Globus pallidus (tissue), 1 donor: ENCODE results near the gene CDC42EP2.

Experiments used
- DNase-seq: peaks from one replicate; pipeline ENCODE4 v3.0.0-alpha.2; 2015; ENCODE audit warnings: low spot score

CDC42EP2 gene

GRCh38 chr11:65314501-65315203 lies at the start of gene CDC42EP2:
TSS of gene CDC42EP2 (plus strand) at chr11:65314866. CDS start at chr11:65320899, 6,033 bp downstream.
- peak; percentile 91 for DNase-seq

GRCh38 chr11:65266210-65266609 lies 48.5 kb upstream of the CDC42EP2 start:
- no peak for DNase-seq

- peak; percentile 88 for DNase-seq
These were observed 39.7 kb upstream of the CDC42EP2 start for GRCh38 chr11:65274735-65275682.

GRCh38 chr11:65275906-65276305 lies 38.8 kb upstream of the CDC42EP2 start:
- DNase-seq = no peak

- no peak for DNase-seq
These were observed 36.9 kb upstream of the CDC42EP2 start for GRCh38 chr11:65277631-65278277.

GRCh38 chr11:65278356-65278755 lies 36.3 kb upstream of the CDC42EP2 start:
- no peak for DNase-seq

GRCh38 chr11:65279279-65279678 lies 35.4 kb upstream of the CDC42EP2 start:
- no peak for DNase-seq

GRCh38 chr11:65279741-65280440 lies 34.8 kb upstream of the CDC42EP2 start:
- DNase-seq = no peak

GRCh38 chr11:65280646-65281045 lies 34.0 kb upstream of the CDC42EP2 start:
- no peak for DNase-seq

- DNase-seq = no peak
These were observed 28.0 kb upstream of the CDC42EP2 start for GRCh38 chr11:65286686-65287085.

- no peak for DNase-seq
These were observed 27.1 kb upstream of the CDC42EP2 start for GRCh38 chr11:65287601-65288000.

GRCh38 chr11:65288706-65289536 lies 25.7 kb upstream of the CDC42EP2 start:
- no peak for DNase-seq

GRCh38 chr11:65290448-65291165 lies 24.1 kb upstream of the CDC42EP2 start:
- peak; percentile 93 for DNase-seq

- peak; percentile 97 for DNase-seq
These were observed 23.1 kb upstream of the CDC42EP2 start for GRCh38 chr11:65291613-65292012.

GRCh38 chr11:65292890-65293289 lies 21.8 kb upstream of the CDC42EP2 start:
- DNase-seq = no peak

GRCh38 chr11:65293909-65294381 lies 20.7 kb upstream of the CDC42EP2 start:
- no peak for DNase-seq

GRCh38 chr11:65295001-65295400 lies 19.7 kb upstream of the CDC42EP2 start:
- no peak for DNase-seq

- no peak for DNase-seq
These were observed 18.9 kb upstream of the CDC42EP2 start for GRCh38 chr11:65295571-65296341.

GRCh38 chr11:65297026-65297672 lies 17.5 kb upstream of the CDC42EP2 start:
- DNase-seq = no peak
